GM12872 (cell line): Measurements from ENCODE around the gene PODNL1.

ENCODE experiments used
- TF ChIP-seq, protein P1 (sequence below): IDR thresholded peaks from 3 replicates; pipeline ENCODE4 v1.5.1; 2011; ENCODE audit warnings: low read depth, mild to moderate bottlenecking, low read length, moderate library complexity; ENCODE audit not compliant: insufficient read depth

The PODNL1 gene

DNA sequence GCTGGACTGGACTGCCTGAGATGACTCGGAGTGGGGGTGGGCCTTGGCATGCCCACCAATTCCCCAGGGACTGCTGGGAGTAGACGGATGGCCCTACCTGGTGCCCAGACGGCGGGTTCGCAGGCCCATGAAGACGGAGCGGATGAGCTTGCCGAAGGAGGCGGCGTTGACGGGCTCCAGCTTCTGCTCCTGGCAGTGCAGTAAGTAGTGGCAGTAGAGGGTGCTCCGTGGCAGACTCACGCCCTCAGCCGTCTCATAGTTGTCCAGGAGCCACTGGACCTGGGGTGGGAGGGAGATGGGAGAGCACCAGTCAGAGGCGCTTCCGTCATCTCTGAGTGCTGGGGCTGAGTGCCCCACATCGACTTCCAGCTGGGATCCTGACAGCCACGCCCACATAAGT lies 31.7 kb upstream of the PODNL1 start:
- TF ChIP-seq, protein P1, sequence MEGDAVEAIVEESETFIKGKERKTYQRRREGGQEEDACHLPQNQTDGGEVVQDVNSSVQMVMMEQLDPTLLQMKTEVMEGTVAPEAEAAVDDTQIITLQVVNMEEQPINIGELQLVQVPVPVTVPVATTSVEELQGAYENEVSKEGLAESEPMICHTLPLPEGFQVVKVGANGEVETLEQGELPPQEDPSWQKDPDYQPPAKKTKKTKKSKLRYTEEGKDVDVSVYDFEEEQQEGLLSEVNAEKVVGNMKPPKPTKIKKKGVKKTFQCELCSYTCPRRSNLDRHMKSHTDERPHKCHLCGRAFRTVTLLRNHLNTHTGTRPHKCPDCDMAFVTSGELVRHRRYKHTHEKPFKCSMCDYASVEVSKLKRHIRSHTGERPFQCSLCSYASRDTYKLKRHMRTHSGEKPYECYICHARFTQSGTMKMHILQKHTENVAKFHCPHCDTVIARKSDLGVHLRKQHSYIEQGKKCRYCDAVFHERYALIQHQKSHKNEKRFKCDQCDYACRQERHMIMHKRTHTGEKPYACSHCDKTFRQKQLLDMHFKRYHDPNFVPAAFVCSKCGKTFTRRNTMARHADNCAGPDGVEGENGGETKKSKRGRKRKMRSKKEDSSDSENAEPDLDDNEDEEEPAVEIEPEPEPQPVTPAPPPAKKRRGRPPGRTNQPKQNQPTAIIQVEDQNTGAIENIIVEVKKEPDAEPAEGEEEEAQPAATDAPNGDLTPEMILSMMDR, result no peak

DNA sequence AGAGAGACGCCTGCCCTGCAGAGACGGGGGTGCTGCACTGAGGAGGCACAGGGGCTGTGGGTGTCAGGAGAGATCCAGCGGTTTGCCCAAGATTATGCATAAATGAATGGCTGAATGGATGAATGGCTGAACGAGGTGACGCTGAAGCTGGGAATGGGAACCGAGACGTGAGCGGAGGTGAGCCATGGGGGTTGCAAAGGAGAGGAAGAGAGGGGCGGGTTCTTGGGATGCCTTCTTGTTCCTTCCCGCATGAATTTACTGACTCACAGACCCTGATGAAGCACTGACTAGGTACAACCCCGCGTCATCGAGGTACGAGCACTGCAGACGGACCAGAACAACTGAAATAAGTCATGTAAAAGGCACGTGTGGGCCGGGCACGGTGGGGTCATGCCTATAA lies 30.8 kb upstream of the PODNL1 start:
- TF ChIP-seq, protein P1, result no peak

DNA sequence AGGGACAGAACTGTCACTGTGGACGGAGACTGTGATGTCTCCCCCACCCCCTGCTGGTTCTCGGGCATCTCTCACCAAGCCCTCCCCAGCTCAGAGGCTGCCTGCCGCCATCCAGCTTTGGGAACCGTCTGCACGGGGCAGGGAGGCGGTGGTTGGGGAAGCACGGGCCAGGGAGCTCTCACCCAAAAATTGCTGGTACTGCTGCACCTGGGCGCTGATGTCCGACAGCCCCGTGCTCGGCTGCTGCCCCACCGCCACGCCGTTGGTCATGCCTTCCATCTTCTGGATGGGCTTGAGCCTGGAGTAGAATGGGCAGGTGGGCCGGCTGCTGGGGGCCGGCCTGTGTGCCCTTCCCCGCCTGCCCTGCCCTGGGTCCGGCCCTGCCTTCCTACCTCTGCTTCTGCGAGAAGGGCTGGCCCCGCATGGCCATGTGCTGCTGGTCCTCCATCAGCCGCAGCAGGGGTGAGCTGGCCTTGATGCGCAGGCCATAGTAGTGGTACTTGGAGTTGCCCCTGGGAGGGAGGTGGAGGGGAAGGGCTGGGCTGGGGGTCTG lies 30.2 kb upstream of the PODNL1 start:
- TF ChIP-seq, protein P1, result no peak

DNA sequence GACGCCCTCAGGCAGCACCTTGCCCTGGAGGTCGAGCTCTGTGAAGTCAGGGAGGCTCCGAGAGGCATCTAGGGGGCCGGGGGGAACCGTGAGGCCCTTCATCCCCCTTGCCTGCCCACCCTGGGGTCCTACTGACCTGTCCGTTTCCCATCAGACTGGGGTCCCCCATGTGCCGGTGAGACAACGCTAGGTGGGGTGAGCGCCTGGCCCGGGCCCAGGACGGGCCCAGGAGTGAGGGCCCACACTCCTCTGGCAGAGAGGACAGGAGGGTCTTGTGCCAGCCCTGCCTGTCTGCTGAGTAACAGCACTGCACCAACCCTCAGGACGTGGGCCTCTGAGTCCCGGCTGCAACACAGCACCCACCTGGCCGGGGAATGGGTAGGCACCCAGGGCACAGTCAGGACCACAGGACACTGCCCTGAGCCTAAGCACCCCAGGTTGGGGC lies 28.5 kb upstream of the PODNL1 start:
- TF ChIP-seq, protein P1, result no peak

DNA sequence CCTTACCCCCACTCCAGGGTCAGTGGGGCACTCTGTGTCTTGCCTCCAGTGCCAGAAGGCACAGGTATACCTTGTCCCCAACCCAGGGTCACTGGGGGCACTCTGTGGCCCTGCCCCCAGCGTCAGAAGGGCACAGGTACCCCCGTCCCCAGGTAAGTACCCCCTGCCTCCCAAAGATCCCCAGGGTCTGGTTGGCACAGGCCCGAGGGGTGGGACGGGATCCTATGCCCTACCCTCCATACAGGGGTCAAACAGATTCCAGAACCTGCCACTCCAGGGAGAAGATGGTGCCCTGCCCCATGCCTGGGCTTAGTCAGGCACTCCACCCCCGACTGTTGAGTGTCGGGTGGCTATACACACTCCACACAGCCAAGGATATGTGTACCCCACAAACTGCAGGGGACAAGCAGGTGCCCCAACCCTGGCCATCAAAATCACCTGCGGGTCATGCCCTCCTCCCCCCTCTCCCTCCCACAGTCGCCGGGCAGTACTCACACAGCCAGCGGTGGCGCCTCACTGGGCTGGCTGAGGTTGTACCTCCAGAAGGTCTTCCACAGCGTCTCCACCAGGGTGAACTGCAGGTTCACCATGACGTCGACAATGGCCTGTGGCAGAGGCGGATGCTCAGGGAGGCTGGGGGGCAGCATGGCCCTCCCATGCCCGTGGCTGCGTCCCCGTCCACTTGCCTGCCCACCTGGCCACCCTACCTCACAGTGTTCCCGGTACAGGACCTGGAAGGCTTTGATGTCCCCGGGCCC lies 27.9 kb upstream of the PODNL1 start:
- TF ChIP-seq, protein P1, result no peak

DNA sequence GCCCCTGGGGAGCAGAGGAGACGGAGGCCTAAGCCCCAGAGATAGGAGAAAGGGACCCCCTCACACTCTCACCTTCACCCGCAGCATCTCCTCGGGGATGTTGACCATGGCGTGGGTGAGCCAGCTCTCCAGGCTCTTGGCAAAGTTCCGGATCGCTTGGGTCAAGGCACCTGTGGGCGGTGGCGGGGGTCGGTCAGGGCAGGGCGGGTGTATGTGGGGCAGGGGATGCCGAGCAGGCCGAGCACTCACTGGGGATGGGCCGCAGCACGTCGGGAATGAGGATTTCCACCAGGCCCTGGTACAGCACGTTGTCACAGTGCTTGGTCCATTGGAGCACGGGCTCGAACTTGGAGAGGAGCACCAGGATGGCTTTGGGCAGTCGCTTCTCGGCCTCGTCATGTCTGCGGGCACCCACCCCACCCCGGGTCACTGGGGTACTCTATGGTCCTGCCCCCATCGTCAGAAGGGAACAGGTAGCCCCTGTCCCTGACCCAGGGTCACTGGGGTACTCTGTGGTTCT lies 27.2 kb upstream of the PODNL1 start:
- TF ChIP-seq, protein P1, result no peak

DNA sequence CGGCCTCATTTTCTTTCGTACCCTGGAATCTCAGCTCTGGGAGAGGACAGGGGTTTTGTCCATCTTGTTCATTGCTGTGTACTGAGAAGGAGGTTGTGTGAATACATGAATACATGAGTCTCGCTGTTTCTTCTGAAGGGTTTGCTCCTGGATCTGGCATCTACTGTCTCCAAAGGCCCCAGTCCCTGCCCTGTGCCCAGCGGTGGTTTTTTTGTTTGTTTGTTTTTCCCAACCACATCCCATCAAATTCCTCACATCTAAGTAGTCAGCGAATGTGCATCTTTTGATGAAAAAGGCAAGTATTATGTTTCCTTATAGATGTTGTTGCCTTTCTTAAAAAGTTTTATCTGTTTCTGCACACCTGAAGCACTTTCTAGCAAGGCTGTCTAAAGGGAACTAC lies 26.6 kb upstream of the PODNL1 start:
- TF ChIP-seq, protein P1, result no peak
